Stimulated activated naive CD4-positive, alpha-beta T cell (primary cell): ENCODE results near the gene EPS8L1.
A peak's percentile ranks its signal among the peaks of the same experiment; 100 is the strongest.

Source experiments
- DNase-seq, 6 experiments: peaks; one replicate each; lab custom pipeline; 2025; lab: John Stamatoyannopoulos, UW

EPS8L1 gene

DNA sequence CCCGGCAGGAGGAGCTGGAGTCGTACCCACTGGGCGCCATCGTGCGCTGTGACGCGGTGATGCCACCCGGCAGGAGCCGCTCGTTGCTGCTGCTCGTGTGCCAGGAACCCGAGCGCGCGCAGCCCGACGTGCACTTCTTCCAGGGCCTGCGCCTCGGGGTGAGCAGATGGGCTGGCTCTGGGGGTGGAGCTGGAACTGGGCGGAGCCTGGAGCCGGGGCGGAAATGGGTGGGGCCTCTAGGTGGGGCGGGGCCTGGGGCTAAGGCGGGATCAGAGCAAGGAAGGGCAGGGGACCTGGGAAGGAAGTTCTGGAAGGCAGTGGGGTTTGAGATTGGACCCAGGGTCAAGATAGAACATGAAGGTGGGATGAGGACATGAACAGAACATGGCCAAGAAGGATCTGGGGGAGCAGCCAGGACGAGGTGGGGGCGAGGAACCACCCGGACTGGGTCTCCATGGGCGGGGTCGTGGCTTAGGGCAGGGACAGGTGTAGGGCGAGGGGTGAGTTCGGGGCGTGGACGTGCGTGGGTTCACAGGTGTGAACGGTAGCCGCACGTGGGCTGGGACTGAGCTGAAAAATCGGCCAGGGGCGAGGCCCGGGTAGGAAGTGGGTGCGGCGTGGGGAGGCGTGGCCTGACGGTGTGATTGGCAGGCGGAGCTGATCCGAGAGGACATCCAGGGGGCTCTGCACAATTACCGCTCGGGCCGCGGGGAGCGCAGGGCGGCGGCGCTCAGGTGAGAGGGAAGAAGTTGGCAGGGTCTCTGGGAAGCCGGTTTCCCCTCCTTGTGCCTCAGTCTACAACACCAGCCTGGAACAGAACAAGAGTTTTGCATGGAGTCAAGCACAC, 4.7 kb downstream of the EPS8L1 start:
- DNase-seq, result peak; percentile 12 to 59 (median 30)

GRCh38 chr19:55080968-55081769, 5.5 kb downstream of the EPS8L1 start:
- DNase-seq, result peak; percentile 73 to 85 (median 82)

DNA sequence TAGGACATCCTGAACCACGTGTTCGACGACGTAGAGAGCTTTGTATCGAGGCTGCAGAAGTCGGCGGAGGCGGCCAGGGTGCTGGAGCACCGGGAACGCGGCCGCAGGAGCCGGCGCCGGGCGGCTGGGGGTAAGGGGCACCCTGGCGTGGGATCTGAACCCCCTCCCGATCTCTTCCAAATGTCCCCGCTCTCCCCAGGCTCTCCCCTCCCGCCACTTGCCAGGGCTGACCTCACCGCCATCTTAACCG, 6.0 kb downstream of the EPS8L1 start:
- no peak for DNase-seq

- DNase-seq, result peak in 3 of 6 experiments; percentile 28 to 48 (median 44)
Measured at GRCh38 chr19:55082020-55082851, 6.6 kb downstream of the EPS8L1 start.

DNA sequence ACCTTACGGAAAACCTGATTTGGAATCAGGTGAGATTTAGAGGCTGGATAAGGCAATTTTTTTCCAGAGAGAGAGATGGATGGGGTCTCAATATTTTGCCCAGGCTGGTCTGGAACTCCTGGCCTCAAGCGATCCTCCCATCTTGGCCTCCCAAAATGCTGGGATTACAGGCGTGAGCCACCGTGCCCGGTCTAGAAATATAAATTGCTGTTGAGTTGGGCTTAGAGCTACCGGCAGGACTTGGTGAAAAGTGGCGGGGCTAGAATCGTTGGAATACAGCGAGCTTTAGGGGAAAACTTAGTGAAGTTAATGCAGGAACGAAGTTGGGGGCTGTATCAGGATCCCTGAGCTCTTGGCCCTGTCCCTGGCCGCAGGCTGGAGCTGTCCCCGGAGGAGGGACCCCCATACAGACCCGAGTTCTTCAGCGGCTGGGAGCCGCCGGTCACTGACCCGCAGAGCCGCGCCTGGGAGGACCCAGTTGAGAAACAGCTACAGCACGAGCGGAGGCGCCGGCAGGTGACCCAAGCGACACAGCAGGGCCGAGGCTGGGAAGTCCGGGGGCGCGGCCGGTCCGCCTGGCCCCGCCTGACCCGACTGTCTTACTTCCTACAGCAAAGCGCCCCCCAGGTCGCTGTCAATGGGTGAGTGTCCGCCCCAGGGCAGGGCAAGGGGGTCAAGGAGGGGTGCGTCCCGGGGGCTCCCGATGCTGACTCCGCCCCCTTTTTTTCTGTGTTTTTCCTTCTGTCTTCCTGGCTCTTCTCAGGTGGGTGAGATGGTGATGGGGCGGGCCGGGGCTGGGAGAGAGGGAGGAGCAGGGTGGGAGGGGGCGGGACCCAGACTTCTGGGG, 7.6 kb downstream of the EPS8L1 start:
- DNase-seq, result no peak

GRCh38 chr19:55084416-55084815, 8.7 kb downstream of the EPS8L1 start:
- DNase-seq, result no peak

DNA sequence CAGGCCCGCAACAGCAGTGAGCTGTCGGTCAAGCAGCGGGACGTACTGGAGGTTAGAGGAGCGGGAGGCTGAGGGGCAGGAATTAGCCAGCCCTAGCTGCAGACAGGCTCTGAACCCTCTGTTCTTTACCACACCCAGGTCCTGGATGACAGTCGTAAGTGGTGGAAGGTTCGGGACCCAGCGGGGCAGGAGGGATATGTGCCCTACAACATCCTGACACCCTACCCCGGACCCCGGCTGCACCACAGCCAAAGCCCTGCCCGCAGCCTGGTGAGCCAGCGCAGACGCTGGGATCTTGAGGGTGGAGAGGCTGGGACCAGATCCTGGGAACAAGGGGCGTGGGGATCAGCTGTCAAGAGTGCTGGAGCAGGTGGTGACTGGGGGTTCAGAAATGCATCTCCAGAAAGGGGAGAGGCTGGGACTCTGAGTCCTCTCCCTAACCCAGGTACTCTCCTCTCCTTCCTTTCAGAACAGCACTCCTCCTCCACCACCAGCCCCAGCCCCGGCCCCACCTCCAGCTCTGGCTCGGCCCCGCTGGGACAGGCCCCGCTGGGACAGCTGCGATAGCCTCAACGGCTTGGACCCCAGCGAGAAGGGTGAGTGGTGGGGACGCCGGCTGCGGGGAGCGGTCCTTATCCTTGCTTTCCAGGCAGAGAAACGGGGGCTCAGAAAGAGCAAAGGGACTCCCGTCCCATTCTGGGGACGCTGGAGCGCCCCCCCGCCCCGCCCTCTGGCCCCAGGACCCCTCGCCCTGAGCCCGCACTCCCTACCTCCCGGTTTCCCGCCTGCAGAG, 10.4 kb downstream of the EPS8L1 start:
- peak in 1 of 6 experiments; percentile 23 for DNase-seq

- DNase-seq, result peak in 5 of 6 experiments; percentile 3 to 45 (median 31)
Measured at GRCh38 chr19:55086730-55087541, 11.3 kb downstream of the EPS8L1 start.

DNA sequence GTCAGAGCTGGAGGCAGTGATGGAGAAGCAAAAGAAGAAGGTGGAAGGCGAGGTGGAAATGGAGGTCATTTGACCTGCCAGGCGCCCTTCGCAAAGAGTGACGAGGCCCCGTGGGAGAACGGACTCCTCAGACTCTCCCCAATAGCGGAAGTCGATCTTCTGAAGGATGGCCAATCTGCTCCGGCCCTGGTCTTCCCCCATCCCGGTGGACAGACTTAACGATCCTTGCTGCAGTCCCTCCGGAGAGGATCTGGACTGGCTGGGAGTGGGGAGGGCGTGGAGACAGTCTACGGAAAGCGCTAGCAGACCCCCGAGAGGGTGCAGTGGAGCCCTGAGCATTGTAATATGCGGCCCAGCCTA, 11.9 kb downstream of the EPS8L1 start:
- no peak for DNase-seq

DNA sequence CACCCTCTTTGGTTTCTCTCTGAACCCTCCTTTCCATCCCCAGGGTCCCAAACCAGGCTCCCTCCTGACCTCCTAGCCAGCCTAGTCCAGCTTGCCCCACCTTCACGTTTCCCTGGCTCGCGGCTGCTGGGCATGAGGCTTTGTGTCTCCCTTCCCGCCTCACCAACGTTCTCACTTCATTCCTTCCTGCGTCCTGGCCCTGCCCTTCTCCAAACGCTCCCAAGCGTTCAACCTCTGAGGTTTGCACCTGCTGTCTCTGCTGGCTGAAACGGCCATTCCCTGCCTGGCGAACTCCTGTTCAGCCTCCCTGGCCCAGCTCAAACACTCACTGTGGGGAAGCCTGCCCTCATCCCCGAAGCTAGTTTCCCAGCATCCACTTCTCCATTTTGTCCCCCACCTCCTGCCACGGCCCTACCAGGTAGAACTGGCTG, 12.4 kb downstream of the EPS8L1 start:
- DNase-seq, result no peak

- DNase-seq, result peak; percentile 22 to 76 (median 68)
Measured at GRCh38 chr19:55088543-55089341, 13.1 kb downstream of the EPS8L1 start.

- DNase-seq, result no peak
Measured at GRCh38 chr19:55089342-55089944, 13.8 kb downstream of the EPS8L1 start.

- DNase-seq, result no peak
Measured at GRCh38 chr19:55090564-55090963, 14.9 kb downstream of the EPS8L1 start.

DNA sequence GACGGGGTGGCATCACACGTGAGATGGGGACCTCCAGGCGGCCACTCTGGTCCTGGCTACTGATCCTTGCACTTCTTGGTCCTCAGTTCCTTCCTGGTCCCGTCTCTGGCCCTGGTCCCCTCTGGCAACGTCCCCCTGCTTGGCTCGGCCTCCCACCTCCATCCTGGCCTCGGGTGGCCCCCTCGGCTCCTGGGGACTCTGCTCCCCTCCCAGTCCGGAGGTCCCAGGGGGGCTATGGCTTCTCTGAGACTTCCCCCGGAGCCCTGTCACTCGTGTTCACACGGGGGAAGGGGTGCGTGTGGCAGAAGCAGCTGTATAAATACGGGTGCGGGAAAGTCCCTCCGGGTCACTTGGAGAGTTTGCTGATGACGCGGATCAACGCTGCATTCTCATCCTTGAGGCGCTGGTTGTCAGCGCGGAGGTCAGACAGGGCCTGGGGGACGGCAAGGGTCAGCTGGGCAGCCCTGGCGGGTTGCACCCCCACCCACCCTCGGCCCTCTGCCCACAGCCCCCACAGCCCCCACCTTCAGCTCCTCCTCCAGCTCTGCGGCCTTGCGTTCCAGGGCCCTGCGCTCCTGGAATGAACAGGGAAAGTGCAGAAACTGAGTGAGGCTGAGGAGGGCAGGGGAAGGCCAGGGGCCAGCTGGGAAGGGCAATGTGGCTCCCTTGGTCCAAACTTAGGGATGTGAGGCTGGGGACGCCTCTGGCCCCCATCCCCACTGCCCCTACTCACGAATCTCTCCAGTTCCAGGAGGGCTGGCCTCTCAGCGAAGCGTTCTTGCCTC, 15.6 kb downstream of the EPS8L1 start:
- DNase-seq, result no peak

DNA sequence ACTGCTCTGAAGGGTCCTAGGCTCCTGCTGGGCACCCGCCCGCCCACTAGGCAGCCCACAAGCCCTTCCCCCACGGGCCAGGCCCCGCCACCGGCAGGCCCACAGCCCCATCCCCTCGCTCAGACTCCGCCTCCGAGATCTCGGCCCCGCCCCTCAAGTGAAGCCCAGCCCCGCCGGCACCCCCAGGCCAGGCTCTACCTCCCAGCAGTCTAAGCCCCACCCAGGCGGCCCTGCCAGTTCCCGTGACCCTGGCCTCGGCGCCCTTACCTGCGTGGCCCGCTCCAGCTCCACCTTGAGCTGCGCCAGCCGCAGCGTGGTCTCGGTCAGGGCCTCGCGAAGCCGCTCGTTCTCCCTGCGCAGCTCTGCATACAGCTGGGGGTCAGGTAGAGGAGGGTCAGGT, 16.3 kb downstream of the EPS8L1 start:
- no peak for DNase-seq

DNA sequence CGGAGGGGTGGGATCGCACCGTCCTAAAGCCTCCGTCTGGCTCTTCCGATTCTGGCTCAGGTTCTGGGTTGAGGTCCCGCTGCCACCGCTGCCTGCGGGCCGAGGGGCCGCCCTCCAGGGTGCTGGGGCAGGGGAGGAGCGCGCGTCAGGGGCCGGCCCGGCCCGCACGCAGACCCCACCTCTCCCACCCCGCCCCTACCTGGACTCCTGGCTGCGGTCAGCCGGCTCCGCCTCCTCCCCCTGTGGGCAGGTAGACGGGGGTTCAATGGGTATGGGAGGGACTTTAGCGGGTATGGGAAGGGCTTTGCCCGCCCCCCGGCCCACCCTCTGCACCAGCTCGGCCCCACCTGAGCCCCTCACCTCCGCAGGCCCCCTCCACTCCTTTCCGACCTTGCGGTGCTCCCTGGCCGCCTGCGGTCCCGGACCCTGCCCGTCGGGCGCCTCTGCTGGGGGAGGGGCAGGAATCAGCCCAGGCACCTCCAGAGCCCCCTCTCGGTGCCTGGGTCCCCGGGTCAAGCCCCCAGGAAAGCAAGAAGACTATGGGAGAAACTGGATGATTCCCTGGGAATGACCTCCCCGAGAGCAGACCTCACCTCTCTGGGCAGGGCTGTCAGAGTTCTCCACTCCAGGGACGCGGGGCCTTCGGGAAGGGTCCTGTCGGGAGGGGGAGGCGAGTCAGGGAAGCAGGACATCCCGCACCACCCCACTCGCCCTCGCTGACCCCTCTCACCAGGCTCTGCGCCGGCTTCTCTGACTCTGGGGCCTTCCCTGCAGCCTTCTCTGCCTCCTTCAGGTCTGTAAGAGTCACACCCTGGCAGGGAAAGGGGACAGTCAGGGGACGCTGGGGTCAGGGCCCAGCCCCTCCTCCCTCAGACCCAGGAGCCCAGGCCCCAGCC, 17.0 kb downstream of the EPS8L1 start:
- DNase-seq, result no peak
